SU-DHL-6 (cell line): Measurements from ENCODE around the gene SLC9A7.

ENCODE experiments used
- CTCF ChIP-seq: fragments of 200-600 bp; sonication (generic); IDR thresholded peaks from one replicate; pipeline ENCODE4 v1.5.1; 2017; ENCODE audit warnings: antibody characterized with exemption, mild to moderate bottlenecking, low read length, moderate library complexity; ENCODE audit not compliant: insufficient read depth, poor library complexity, severe bottlenecking
- EZH2phosphoT487 ChIP-seq: fragments of 200-600 bp; sonication (generic), shearing (Covaris generic); conservative IDR thresholded peaks from 2 replicates; pipeline ENCODE4 v1.6.1; 2018; ENCODE audit warnings: mild to moderate bottlenecking, antibody characterized with exemption, low read length, moderate library complexity, mixed read lengths

- TF ChIP-seq CTCF (no peak), EZH2phosphoT487 (no peak)
Measured at GRCh38 chrX:46628460-46629371, 130.2 kb downstream of the SLC9A7 start.
